ENCODE data around the gene DNAJC27. TPM values are rescaled to one million over a fixed set of nuclear protein-coding genes. Genes with fewer than 3 reads are reported as not detected.

Gene DNAJC27
- total and polyA plus RNA-seq, 2 donors (not counting 1 experiment from before 2014, with no cell fraction given) = 6.0 to 16.6 TPM

GRCh38 chr2:25009954-25010353, 38.2 kb upstream of the DNAJC27 start:
- H3K27me3 ChIP-seq (replicated peaks in 1 of 4; ENCODE audit: control extremely low read depth in 1 of 4, control insufficient read depth in 3 of 4, insufficient read depth in 4 of 4, low read length in 3 of 4) = no peaks in the 10 kb centered on the region
- intact Hi-C loops (cut with micrococcal nuclease) = no loop called here
- H3K4me3 Mint-ChIP-seq = no peak overlapping the region
- ChIA-PET CTCF (no interaction called here), POLR2A (no interaction called here)
- H4K20me1 ChIP-seq (ENCODE audit: control insufficient read depth, insufficient read depth, low read length, poor library complexity, severe bottlenecking) = no peaks in the 10 kb centered on the region
- peaks cover 3% of the 10 kb centered on the region for H3K4me1 Mint-ChIP-seq
- H3K79me2 ChIP-seq (ENCODE audit: control insufficient read depth, insufficient read depth, low read length) = no peaks in the 10 kb centered on the region
- DNase-seq (no peak), ATAC-seq (ENCODE audit: low read depth) (no peak)
- H3K4me2 ChIP-seq (replicated peaks; ENCODE audit: low read depth, low read length, poor library complexity, severe bottlenecking) = no peak overlapping the region
- H3K9me3 ChIP-seq (ENCODE audit: control extremely low read depth in 1 of 3, control insufficient read depth in 2 of 3, insufficient read depth in 1 of 3, low read length in 2 of 3) = no peaks in the 10 kb centered on the region
- H3K36me3 ChIP-seq (replicated peaks in 1 of 2; ENCODE audit: control extremely low read depth in 1 of 2, control insufficient read depth in 1 of 2, extremely low read depth in 1 of 2, insufficient read depth in 2 of 2, low read length in 1 of 2) = no peaks in the 10 kb centered on the region
- peaks cover 9% of the 10 kb centered on the region for H3K27me3 Mint-ChIP-seq
- WGBS (ENCODE audit: insufficient coverage) = 100% methylated on average over 3 of the region's 11 CpGs
- H3K27ac ChIP-seq (ENCODE audit: low read length in 2 of 2) = no peak overlapping the region
- H2AFZ ChIP-seq (ENCODE audit: insufficient read depth, low read depth, low read length, poor library complexity, severe bottlenecking) = peak overlapping the region; percentile 28
- H3K9ac ChIP-seq (ENCODE audit: low read length) = no peak overlapping the region
- no peaks in the 10 kb centered on the region for H3K4me1 ChIP-seq (ENCODE audit: control insufficient read depth in 2 of 2, insufficient read depth in 2 of 2, low read length in 2 of 2)
- TF ChIP-seq EZH2 (IDR thresholded peaks at IDR 0.05; ENCODE audit: borderline replicate concordance, insufficient read depth, low read depth, low read length, poor library complexity, severe bottlenecking) = no peak
- TF ChIP-seq CTCF (IDR thresholded peaks at IDR 0.05) = no peak
- H3K4me3 ChIP-seq (ENCODE audit: control extremely low read depth in 1 of 5, extremely low read depth in 1 of 5, insufficient read depth in 1 of 5, low read depth in 2 of 5, low read length in 4 of 5) = no peak overlapping the region
- no peaks in the 10 kb centered on the region for H3K9me3 Mint-ChIP-seq (ENCODE audit: insufficient read depth)
- H3K27ac Mint-ChIP-seq = no peak overlapping the region

- H3K36me3 ChIP-seq (replicated peaks in 1 of 2; ENCODE audit: control extremely low read depth in 1 of 2, control insufficient read depth in 1 of 2, extremely low read depth in 1 of 2, insufficient read depth in 2 of 2, low read length in 1 of 2) = no peaks in the 10 kb centered on the region
- no peak for TF ChIP-seq EZH2 (IDR thresholded peaks at IDR 0.05; ENCODE audit: borderline replicate concordance, insufficient read depth, low read depth, low read length, poor library complexity, severe bottlenecking)
- no peak for TF ChIP-seq CTCF (IDR thresholded peaks at IDR 0.05)
- DNase-seq = no peak
- ATAC-seq (ENCODE audit: low read depth) = no peak
- H3K79me2 ChIP-seq (ENCODE audit: control insufficient read depth, insufficient read depth, low read length) = no peaks in the 10 kb centered on the region
- no peak overlapping the region for H3K27ac ChIP-seq (ENCODE audit: low read length in 2 of 2)
- ChIA-PET CTCF (no interaction called here), POLR2A (no interaction called here)
- H3K4me3 Mint-ChIP-seq = no peak overlapping the region
- H3K9me3 ChIP-seq (ENCODE audit: control extremely low read depth in 1 of 3, control insufficient read depth in 2 of 3, insufficient read depth in 1 of 3, low read length in 2 of 3) = no peaks in the 10 kb centered on the region
- peaks cover 0 to 2% (median 0%) of the 10 kb centered on the region in 4 experiments for H3K27me3 ChIP-seq (replicated peaks in 1 of 4; ENCODE audit: control extremely low read depth in 1 of 4, control insufficient read depth in 3 of 4, insufficient read depth in 4 of 4, low read length in 3 of 4)
- no peaks in the 10 kb centered on the region for H3K4me1 ChIP-seq (ENCODE audit: control insufficient read depth in 2 of 2, insufficient read depth in 2 of 2, low read length in 2 of 2)
- H3K4me1 Mint-ChIP-seq = no peaks in the 10 kb centered on the region
- H2AFZ ChIP-seq (ENCODE audit: insufficient read depth, low read depth, low read length, poor library complexity, severe bottlenecking) = no peak overlapping the region
- H4K20me1 ChIP-seq (ENCODE audit: control insufficient read depth, insufficient read depth, low read length, poor library complexity, severe bottlenecking) = no peaks in the 10 kb centered on the region
- H3K27ac Mint-ChIP-seq = no peak overlapping the region
- H3K9ac ChIP-seq (ENCODE audit: low read length) = no peak overlapping the region
- WGBS (ENCODE audit: insufficient coverage) = no CpG with 5 or more reads among the region's 1 CpG
- peaks cover 24% of the 10 kb centered on the region for H3K27me3 Mint-ChIP-seq
- no peak overlapping the region for H3K4me2 ChIP-seq (replicated peaks; ENCODE audit: low read depth, low read length, poor library complexity, severe bottlenecking)
- H3K4me3 ChIP-seq (ENCODE audit: control extremely low read depth in 1 of 5, extremely low read depth in 1 of 5, insufficient read depth in 1 of 5, low read depth in 2 of 5, low read length in 4 of 5) = no peak overlapping the region
- no peaks in the 10 kb centered on the region for H3K9me3 Mint-ChIP-seq (ENCODE audit: insufficient read depth)
- intact Hi-C loops (cut with micrococcal nuclease) = no loop called here
Observed at GRCh38 chr2:25002066-25002465, 30.3 kb upstream of the DNAJC27 start.

Data from B cell (primary cell).